ENCODE data around the gene LYZL4.

The LYZL4 gene

DNA sequence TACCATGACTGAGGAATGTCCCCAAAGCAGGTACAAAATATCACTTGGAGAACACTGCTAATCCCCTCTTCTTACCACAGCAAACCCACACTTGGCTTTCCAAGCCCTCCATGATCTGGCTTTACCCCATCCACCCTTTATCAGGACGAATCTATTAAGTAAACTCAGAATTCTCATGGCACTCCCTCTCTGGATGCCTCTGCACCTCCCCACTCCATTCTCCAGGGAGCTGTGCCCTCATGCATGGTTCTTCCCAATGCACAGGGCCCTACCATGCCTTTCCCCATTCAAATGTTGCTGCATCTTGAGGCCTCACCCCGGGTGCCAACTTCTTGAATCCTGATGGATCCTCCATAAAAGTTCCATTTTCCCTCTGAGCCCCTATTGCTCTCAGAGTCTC is 2.3 kb downstream of the LYZL4 start:
- Histone ChIP-seq H3K36me3 (no peaks in the 10 kb centered on the region), H3K27ac (no peak overlapping the region), H3K4me3 (ENCODE audit: low read depth, low read length) (no peak overlapping the region), H3K27me3 (ENCODE audit: insufficient read depth, low read depth, severe bottlenecking) (no peaks in the 10 kb centered on the region), H3K9me3 (ENCODE audit: severe bottlenecking) (no peaks in the 10 kb centered on the region)
- TF ChIP-seq, protein P1, sequence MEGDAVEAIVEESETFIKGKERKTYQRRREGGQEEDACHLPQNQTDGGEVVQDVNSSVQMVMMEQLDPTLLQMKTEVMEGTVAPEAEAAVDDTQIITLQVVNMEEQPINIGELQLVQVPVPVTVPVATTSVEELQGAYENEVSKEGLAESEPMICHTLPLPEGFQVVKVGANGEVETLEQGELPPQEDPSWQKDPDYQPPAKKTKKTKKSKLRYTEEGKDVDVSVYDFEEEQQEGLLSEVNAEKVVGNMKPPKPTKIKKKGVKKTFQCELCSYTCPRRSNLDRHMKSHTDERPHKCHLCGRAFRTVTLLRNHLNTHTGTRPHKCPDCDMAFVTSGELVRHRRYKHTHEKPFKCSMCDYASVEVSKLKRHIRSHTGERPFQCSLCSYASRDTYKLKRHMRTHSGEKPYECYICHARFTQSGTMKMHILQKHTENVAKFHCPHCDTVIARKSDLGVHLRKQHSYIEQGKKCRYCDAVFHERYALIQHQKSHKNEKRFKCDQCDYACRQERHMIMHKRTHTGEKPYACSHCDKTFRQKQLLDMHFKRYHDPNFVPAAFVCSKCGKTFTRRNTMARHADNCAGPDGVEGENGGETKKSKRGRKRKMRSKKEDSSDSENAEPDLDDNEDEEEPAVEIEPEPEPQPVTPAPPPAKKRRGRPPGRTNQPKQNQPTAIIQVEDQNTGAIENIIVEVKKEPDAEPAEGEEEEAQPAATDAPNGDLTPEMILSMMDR (IDR thresholded peaks at IDR 0.05; ENCODE audit: low read depth, low read length): no peak
- no peak for DNase-seq

- Histone ChIP-seq H3K9me3 (ENCODE audit: severe bottlenecking) (no peaks in the 10 kb centered on the region), H3K27ac (no peak overlapping the region), H3K27me3 (ENCODE audit: insufficient read depth, low read depth, severe bottlenecking) (no peaks in the 10 kb centered on the region), H3K36me3 (no peaks in the 10 kb centered on the region), H3K4me3 (ENCODE audit: low read depth, low read length) (no peak overlapping the region)
- no peak for DNase-seq
- TF ChIP-seq, protein P1 (IDR thresholded peaks at IDR 0.05; ENCODE audit: low read depth, low read length): no peak
Observed at GRCh38 chr3:42406727-42407450, 3.5 kb downstream of the LYZL4 start.

DNA sequence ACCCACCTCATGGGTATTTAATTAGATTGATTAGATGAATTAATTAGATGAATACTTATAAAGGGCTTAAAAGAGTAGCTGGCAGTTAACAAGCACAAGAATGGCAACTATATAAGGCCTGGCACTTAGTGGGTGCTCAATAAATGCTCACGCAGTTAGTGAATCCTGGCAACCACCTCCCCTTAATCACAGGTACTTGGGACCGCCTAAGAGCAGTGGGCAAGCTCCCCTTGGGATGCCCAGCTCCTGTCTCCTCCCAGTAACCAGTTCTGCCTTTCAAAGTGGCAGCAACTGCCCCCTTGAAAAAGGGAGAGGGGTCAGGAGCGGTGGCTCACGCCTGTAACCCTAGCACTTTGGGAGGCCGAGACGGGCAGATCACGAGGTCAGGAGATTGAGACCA is 4.6 kb downstream of the LYZL4 start:
- Histone ChIP-seq H3K27ac (no peak overlapping the region), H3K27me3 (ENCODE audit: insufficient read depth, low read depth, severe bottlenecking) (no peaks in the 10 kb centered on the region), H3K36me3 (no peaks in the 10 kb centered on the region), H3K4me3 (ENCODE audit: low read depth, low read length) (no peak overlapping the region), H3K9me3 (ENCODE audit: severe bottlenecking) (peaks cover 2% of the 10 kb centered on the region)
- DNase-seq: no peak
- TF ChIP-seq, protein P1 (IDR thresholded peaks at IDR 0.05; ENCODE audit: low read depth, low read length): no peak

DNA sequence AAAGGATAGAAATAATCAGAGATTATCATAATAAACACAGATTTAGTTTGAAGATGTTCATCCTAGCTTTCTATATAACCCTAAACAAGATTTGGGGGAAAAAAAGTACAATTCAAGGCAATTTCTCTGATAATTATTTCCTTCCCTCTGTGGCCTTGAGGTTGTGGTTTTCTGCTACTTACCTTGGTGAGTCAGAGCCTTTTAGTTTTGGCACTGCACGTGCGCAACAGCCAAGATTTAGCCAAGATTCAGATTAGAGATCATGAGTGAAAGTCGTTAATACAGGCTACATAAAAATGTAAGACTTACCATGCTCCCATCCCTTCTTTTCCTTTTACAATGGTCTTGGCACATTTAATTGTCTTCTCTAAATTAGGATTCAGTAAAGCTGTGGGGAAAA is 6.7 kb downstream of the LYZL4 start:
- no peak overlapping the region for H3K4me3 ChIP-seq (ENCODE audit: low read depth, low read length)
- H3K36me3 ChIP-seq: no peaks in the 10 kb centered on the region
- no peaks in the 10 kb centered on the region for H3K27me3 ChIP-seq (ENCODE audit: insufficient read depth, low read depth, severe bottlenecking)
- DNase-seq: no peak
- TF ChIP-seq, protein P1 (IDR thresholded peaks at IDR 0.05; ENCODE audit: low read depth, low read length): no peak
- H3K27ac ChIP-seq: no peak overlapping the region
- H3K9me3 ChIP-seq (ENCODE audit: severe bottlenecking): peaks cover 2% of the 10 kb centered on the region

DNA sequence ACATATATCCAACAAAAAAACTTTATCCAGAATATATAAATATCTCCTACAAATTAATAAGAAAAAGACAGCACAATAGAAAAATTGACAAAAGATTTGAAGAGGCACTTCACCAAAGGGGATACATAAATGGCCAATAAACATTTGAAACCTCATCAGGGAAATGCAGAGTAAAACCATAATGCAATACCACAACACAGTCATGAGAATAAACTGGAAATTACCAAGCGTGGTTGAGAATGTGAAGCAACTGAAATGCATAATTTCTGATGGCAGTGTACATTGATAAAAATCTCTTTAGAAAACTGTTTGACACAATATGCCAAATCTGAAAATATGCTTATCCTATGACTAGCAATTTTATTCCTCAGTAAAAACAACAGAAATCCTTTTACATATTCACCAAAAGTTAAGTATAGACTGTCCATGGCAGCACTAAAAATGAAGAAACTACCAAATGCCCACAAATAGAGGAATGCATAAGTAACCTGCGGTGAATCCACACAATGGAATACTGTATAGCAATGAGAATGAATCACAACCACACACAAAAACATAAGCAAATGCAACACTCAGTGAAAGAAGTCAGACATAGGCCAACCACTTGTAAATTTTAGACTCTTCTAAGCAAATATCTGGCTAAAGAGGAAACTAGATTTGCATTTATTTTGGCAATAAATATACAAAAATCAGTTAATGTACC is 7.9 kb downstream of the LYZL4 start:
- H3K27ac ChIP-seq: no peak overlapping the region
- H3K36me3 ChIP-seq: no peaks in the 10 kb centered on the region
- H3K27me3 ChIP-seq (ENCODE audit: insufficient read depth, low read depth, severe bottlenecking): no peaks in the 10 kb centered on the region
- DNase-seq: no peak
- H3K4me3 ChIP-seq (ENCODE audit: low read depth, low read length): no peak overlapping the region
- TF ChIP-seq, protein P1 (IDR thresholded peaks at IDR 0.05; ENCODE audit: low read depth, low read length): no peak
- H3K9me3 ChIP-seq (ENCODE audit: severe bottlenecking): peaks cover 2% of the 10 kb centered on the region
